Glutamatergic neuron (in vitro differentiated cells): ENCODE data around the gene ICAM5. TPM values are rescaled to one million over a fixed set of nuclear protein-coding genes. Genes with fewer than 3 reads are reported as not detected.
"Not testable (repeated sequence)": the region's sequence is repeated elsewhere in the genome, so short reads cannot be mapped to it uniquely, and the experiment has no call there.

Experiments
- DNase-seq: peaks from one replicate; pipeline ENCODE4 v3.0.0; 2022
- H3K27ac Mint-ChIP-seq: one replicate; pipeline ENCODE4 v1.8.0; 2020; ENCODE audit warnings: mild to moderate bottlenecking, mixed read lengths, inconsistent platforms; ENCODE audit not compliant: unreplicated experiment
- H3K27me3 Mint-ChIP-seq: one replicate; pipeline ENCODE4 v1.8.0; 2020; ENCODE audit warnings: mild to moderate bottlenecking, moderate library complexity, mixed read lengths, inconsistent platforms; ENCODE audit not compliant: unreplicated experiment
- H3K36me3 Mint-ChIP-seq: one replicate; pipeline ENCODE4 v1.8.0; 2020; ENCODE audit warnings: mild to moderate bottlenecking, mixed read lengths, inconsistent platforms; ENCODE audit not compliant: unreplicated experiment
- H3K4me1 Mint-ChIP-seq: one replicate; pipeline ENCODE4 v1.8.0; 2020; ENCODE audit warnings: mild to moderate bottlenecking, low read depth, mixed read lengths, inconsistent platforms; ENCODE audit not compliant: unreplicated experiment
- H3K4me3 Mint-ChIP-seq: one replicate; pipeline ENCODE4 v1.8.0; 2020; ENCODE audit warnings: mild to moderate bottlenecking, mixed read lengths, inconsistent platforms; ENCODE audit not compliant: unreplicated experiment
- H3K9me3 Mint-ChIP-seq: one replicate; pipeline ENCODE4 v1.8.0; 2020; ENCODE audit warnings: mild to moderate bottlenecking, moderate library complexity, mixed read lengths, inconsistent platforms; ENCODE audit not compliant: unreplicated experiment
- CTCF ChIP-seq: fragments of 200-600 bp; sonication (generic); IDR thresholded peaks from one replicate; pipeline ENCODE4 v1.5.0; 2021; ENCODE audit not compliant: partially characterized antibody, unreplicated experiment
- long read RNA-seq: library from polyadenylated mRNA; unstranded; transcript quantifications from one replicate; pipeline ENCODE4 v2.0.0, GENCODE V29; 2020; ENCODE audit not compliant: unreplicated experiment
- total RNA-seq: library from RNA; stranded (reverse); fragmentation: NEBNext Ultra II Directional; extraction: Animal tissue kit (Norgen Biotek cat#: 25700); gene quantifications from one replicate; pipeline ENCODE4 v1.2.1, GENCODE V29; 2021; ENCODE audit not compliant: unreplicated experiment

ICAM5 gene
- total RNA-seq, result 3.6 TPM
- long read RNA-seq, result 0 reads

- Mint-ChIP-seq H3K27me3 (peaks cover 38% of the 10 kb centered on the region), H3K27ac (no peak within 1 kb of the TSS), H3K9me3 (peaks cover 14% of the 10 kb centered on the region), H3K36me3 (no peaks in the 10 kb centered on the region), H3K4me1 (peaks cover 5% of the 10 kb centered on the region), H3K4me3 (peak within 1 kb of the TSS; percentile 74)
- TF ChIP-seq CTCF, result no peak
- peak; percentile 40 for DNase-seq
These were observed at the start of gene ICAM5 for GRCh38 chr19:10289836-10290356. Gene ICAM5 (plus strand): TSS chr19:10289952. CDS start chr19:10290044, 92 bp downstream.

- H3K27me3 Mint-ChIP-seq, H3K9me3 Mint-ChIP-seq, H3K4me1 Mint-ChIP-seq, H3K36me3 Mint-ChIP-seq, H3K4me3 Mint-ChIP-seq, DNase-seq, H3K27ac Mint-ChIP-seq: not testable (repeated sequence)
These were observed 47.8 kb upstream of the ICAM5 start for GRCh38 chr19:10241826-10242449.

GRCh38 chr19:10243606-10244005 is 46.1 kb upstream of the ICAM5 start:
- no peak overlapping the region for H3K27ac Mint-ChIP-seq
- no peaks in the 10 kb centered on the region for H3K9me3 Mint-ChIP-seq
- H3K4me3 Mint-ChIP-seq, result no peak overlapping the region
- DNase-seq, result no peak
- TF ChIP-seq CTCF, result no peak
- H3K4me1 Mint-ChIP-seq, result no peaks in the 10 kb centered on the region
- H3K36me3 Mint-ChIP-seq, result no peaks in the 10 kb centered on the region
- no peaks in the 10 kb centered on the region for H3K27me3 Mint-ChIP-seq

- DNase-seq, result no peak
- TF ChIP-seq CTCF, result no peak
- Mint-ChIP-seq H3K27me3 (no peaks in the 10 kb centered on the region), H3K4me3 (no peak overlapping the region), H3K36me3 (no peaks in the 10 kb centered on the region), H3K9me3 (no peaks in the 10 kb centered on the region), H3K27ac (no peak overlapping the region), H3K4me1 (no peaks in the 10 kb centered on the region)
These were observed 44.4 kb upstream of the ICAM5 start for GRCh38 chr19:10245189-10245939.

- Mint-ChIP-seq H3K4me3 (no peak overlapping the region), H3K9me3 (peaks cover under 1% of the 10 kb centered on the region), H3K27ac (no peak overlapping the region), H3K36me3 (no peaks in the 10 kb centered on the region), H3K27me3 (no peaks in the 10 kb centered on the region), H3K4me1 (no peaks in the 10 kb centered on the region)
- no peak for TF ChIP-seq CTCF
- no peak for DNase-seq
These were observed 43.2 kb upstream of the ICAM5 start for GRCh38 chr19:10246511-10246910.
